ENCODE data around the gene TLR2.

DNA sequence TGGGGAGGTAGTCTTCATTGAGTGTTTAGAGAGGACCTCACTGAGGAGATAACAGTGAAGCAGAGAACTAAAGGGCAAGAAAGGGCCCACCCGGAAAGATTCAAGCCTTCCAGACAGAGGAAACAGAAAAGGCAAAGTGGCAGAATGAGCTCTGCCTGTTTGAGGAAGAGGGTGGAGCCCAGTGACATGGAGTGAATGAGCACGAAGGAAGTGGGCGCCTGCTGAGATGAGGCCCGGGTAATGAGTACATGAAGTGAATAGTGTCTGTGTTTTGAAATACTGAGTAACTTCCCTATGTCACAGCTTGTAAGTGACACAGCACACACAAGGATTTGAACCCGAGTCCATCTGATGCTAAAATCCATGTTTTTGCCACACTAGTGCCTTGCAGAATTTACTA is 32.5 kb upstream of the TLR2 start:
- TF ChIP-seq, protein P1, sequence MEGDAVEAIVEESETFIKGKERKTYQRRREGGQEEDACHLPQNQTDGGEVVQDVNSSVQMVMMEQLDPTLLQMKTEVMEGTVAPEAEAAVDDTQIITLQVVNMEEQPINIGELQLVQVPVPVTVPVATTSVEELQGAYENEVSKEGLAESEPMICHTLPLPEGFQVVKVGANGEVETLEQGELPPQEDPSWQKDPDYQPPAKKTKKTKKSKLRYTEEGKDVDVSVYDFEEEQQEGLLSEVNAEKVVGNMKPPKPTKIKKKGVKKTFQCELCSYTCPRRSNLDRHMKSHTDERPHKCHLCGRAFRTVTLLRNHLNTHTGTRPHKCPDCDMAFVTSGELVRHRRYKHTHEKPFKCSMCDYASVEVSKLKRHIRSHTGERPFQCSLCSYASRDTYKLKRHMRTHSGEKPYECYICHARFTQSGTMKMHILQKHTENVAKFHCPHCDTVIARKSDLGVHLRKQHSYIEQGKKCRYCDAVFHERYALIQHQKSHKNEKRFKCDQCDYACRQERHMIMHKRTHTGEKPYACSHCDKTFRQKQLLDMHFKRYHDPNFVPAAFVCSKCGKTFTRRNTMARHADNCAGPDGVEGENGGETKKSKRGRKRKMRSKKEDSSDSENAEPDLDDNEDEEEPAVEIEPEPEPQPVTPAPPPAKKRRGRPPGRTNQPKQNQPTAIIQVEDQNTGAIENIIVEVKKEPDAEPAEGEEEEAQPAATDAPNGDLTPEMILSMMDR (IDR thresholded peaks at IDR 0.05): no peak
- TF ChIP-seq POLR2A (IDR thresholded peaks at IDR 0.05): no peak
